K562 (cell line): ENCODE measurements around the gene ASIC3. TPM values are rescaled to one million over a fixed set of nuclear protein-coding genes. Genes with fewer than 3 reads are reported as not detected.

Source experiments
- ERF ChIP-seq: fragments of 450-650 bp; formaldehyde crosslinking; IDR thresholded peaks from 2 replicates; pipeline ENCODE4 v1.4.0; 2020; ENCODE audit warnings: mild to moderate bottlenecking, mixed read lengths
- EZH2 ChIP-seq: IDR thresholded peaks from 2 replicates; pipeline ENCODE4 v1.6.1; 2012; ENCODE audit warnings: low read depth, mild to moderate bottlenecking, inconsistent platforms, low read length, borderline replicate concordance
- FOSL1 ChIP-seq: fragments of 200-800 bp; sonication (Bioruptor generic); conservative IDR thresholded peaks from 2 replicates; pipeline ENCODE4 v1.6.1; 2016; ENCODE audit warnings: missing genetic modification characterization, missing compliant biosample characterization
- HDAC8 ChIP-seq: fragments of 450-650 bp; IDR thresholded peaks from 2 replicates; pipeline ENCODE4 v1.6.1; 2016; ENCODE audit warnings: mild to moderate bottlenecking, missing genetic modification characterization, moderate library complexity, missing compliant biosample characterization
- MTA1 ChIP-seq: fragments of 450-650 bp; IDR thresholded peaks from 2 replicates; pipeline ENCODE4 v1.6.1; 2017; ENCODE audit warnings: borderline replicate concordance
- NFIC ChIP-seq: fragments of 450-650 bp; IDR thresholded peaks from 2 replicates; pipeline ENCODE4 v1.6.1; 2017; ENCODE audit warnings: mild to moderate bottlenecking, inconsistent platforms
- NR3C1 ChIP-seq: sonication (generic); formaldehyde crosslinking; IDR thresholded peaks from 2 replicates; pipeline ENCODE4 v1.8.1; 2022; ENCODE audit warnings: missing genetic modification reagents
- PRPF4 ChIP-seq: fragments of 200-400 bp; formaldehyde crosslinking; IDR thresholded peaks from one replicate; pipeline ENCODE4 v1.6.1; 2017; ENCODE audit warnings: low read length, low read depth, mild to moderate bottlenecking; ENCODE audit not compliant: insufficient read depth, poor library complexity, severe bottlenecking
- RFX5 ChIP-seq: IDR thresholded peaks from 2 replicates; pipeline ENCODE4 v1.6.1; 2011; ENCODE audit warnings: low read depth, mild to moderate bottlenecking, improper control_type of control experiment, low read length
- SPI1 ChIP-seq: IDR thresholded peaks from 2 replicates; pipeline ENCODE4 v1.6.1; 2011; ENCODE audit warnings: low read depth, low read length, control low read depth, borderline replicate concordance
- SRSF9 ChIP-seq: fragments of 200-400 bp; formaldehyde crosslinking; IDR thresholded peaks from 2 replicates; pipeline ENCODE4 v1.6.1; 2017; ENCODE audit warnings: low read depth, low read length, borderline replicate concordance
- ZNF263 ChIP-seq: sonication (generic); formaldehyde crosslinking; IDR thresholded peaks from 2 replicates; pipeline ENCODE4 v1.8.0; 2022; ENCODE audit warnings: mild to moderate bottlenecking, missing genetic modification reagents, borderline replicate concordance
- ZNF696 ChIP-seq: fragments of 250-450 bp; sonication (Bioruptor Pico); conservative IDR thresholded peaks from 2 replicates; pipeline ENCODE4 v1.4.0; 2020; ENCODE audit warnings: mild to moderate bottlenecking, moderate library complexity
- polyA plus RNA-seq, 8 experiments: library from polyadenylated mRNA; depleted of rRNA in 4 of 8; stranded (reverse) in 5 of 8; unstranded in 3 of 8; fragments of >200 nt; fragmentation: Nextera tagmentation in 2 of 8; fragmentation: Illumina TruSeq in 1 of 8; extraction: Ambion mirVana in 2 of 8; extraction: Trizol in 1 of 8; gene quantifications; 2 replicates each; pipeline versions ENCODE4 v1.2.1 to v1.2.3, GENCODE V29; 2011 to 2014; ENCODE audit warnings: inconsistent platforms in 1 of 8, missing spikeins in 1 of 8
- total RNA-seq, 7 experiments: library from RNA; depleted of rRNA in 6 of 7; stranded (reverse); fragments of >200 nt in 6 of 7; fragmentation: Illumina TruSeq in 2 of 7; extraction: Trizol in 2 of 7; gene quantifications; 2 replicates each; pipeline versions ENCODE4 v1.2.1 to v1.2.3, GENCODE V29; 2011 to 2021; ENCODE audit warnings: low replicate concordance in 1 of 7
- TF ChIP-seq, protein P1 (sequence below): sonication (generic); formaldehyde crosslinking; IDR thresholded peaks from 2 replicates; pipeline ENCODE4 v1.8.1; 2023; ENCODE audit warnings: mild to moderate bottlenecking, missing genetic modification reagents
- TF ChIP-seq, protein P2 (sequence below): fragments of 200-800 bp; sonication (Bioruptor generic); IDR thresholded peaks from 2 replicates; pipeline ENCODE4 v1.6.1; 2016; ENCODE audit warnings: missing genetic modification characterization, missing compliant biosample characterization
- TF ChIP-seq, protein P3 (sequence below): IDR thresholded peaks from 3 replicates; pipeline ENCODE4 v1.6.1; 2011; ENCODE audit warnings: borderline replicate concordance, mild to moderate bottlenecking; ENCODE audit not compliant: insufficient read length, insufficient read depth

The ASIC3 gene
- total and polyA plus RNA-seq, 9 of the 15 experiments (the other 6 are each of a cell fraction or from before 2014, with no cell fraction given) = 0.11 to 5.0 (median 0.87) TPM

DNA sequence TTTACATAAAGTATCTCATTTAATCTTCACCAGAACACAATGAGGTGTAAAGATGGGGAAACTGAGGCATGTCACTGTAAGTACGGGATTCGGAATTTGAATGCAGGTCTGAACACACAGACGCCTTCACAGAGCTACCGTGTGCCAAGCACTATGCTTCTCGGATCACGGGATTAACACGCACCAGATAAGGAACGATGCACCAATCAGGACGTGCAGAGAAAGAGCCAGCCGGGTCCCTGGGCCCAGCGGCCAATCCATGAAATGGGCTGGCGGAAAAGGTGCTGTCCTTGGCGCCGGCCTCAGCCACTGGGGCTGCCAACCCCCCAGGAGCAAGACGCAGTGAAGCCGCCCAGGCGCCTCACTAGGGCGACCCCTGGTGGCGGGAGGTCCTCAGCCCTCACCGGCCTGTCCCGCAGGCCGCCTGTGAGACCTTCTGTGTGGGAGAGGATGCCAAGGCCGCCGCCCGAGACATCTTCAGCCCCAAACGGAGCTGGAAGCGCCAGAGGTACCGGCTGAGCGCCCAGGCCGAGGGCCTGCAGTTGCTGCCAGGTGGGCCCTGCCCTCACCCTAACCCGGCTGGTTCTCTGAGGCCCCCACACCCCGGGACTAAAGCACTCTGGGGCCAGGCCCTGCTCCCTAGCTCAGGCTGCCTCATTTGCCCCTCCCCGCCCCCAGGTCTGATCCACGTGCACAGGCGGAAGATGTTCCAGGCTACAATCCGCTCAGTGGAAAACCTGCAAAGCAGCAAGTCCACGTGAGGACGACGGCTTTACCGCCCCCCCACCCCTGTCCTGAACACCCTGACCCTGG, 39.6 kb upstream of the ASIC3 start (continued):
- TF ChIP-seq FOSL1 (tag) = peak; percentile 71
- 0 out of 2 replicates have a peak, but pooled peaks have one; percentile 30 for TF ChIP-seq ERF (CRISPR knock-in tag)
- TF ChIP-seq EZH2 = no peak
- TF ChIP-seq ZNF696 = no peak
- no peak for TF ChIP-seq RFX5
- TF ChIP-seq PRPF4 = no peak
- no peak for TF ChIP-seq SRSF9
- TF ChIP-seq, protein P1, sequence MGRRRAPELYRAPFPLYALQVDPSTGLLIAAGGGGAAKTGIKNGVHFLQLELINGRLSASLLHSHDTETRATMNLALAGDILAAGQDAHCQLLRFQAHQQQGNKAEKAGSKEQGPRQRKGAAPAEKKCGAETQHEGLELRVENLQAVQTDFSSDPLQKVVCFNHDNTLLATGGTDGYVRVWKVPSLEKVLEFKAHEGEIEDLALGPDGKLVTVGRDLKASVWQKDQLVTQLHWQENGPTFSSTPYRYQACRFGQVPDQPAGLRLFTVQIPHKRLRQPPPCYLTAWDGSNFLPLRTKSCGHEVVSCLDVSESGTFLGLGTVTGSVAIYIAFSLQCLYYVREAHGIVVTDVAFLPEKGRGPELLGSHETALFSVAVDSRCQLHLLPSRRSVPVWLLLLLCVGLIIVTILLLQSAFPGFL = peak; percentile 11; the same call in 1 of the 2 replicates
- TF ChIP-seq, protein P2, sequence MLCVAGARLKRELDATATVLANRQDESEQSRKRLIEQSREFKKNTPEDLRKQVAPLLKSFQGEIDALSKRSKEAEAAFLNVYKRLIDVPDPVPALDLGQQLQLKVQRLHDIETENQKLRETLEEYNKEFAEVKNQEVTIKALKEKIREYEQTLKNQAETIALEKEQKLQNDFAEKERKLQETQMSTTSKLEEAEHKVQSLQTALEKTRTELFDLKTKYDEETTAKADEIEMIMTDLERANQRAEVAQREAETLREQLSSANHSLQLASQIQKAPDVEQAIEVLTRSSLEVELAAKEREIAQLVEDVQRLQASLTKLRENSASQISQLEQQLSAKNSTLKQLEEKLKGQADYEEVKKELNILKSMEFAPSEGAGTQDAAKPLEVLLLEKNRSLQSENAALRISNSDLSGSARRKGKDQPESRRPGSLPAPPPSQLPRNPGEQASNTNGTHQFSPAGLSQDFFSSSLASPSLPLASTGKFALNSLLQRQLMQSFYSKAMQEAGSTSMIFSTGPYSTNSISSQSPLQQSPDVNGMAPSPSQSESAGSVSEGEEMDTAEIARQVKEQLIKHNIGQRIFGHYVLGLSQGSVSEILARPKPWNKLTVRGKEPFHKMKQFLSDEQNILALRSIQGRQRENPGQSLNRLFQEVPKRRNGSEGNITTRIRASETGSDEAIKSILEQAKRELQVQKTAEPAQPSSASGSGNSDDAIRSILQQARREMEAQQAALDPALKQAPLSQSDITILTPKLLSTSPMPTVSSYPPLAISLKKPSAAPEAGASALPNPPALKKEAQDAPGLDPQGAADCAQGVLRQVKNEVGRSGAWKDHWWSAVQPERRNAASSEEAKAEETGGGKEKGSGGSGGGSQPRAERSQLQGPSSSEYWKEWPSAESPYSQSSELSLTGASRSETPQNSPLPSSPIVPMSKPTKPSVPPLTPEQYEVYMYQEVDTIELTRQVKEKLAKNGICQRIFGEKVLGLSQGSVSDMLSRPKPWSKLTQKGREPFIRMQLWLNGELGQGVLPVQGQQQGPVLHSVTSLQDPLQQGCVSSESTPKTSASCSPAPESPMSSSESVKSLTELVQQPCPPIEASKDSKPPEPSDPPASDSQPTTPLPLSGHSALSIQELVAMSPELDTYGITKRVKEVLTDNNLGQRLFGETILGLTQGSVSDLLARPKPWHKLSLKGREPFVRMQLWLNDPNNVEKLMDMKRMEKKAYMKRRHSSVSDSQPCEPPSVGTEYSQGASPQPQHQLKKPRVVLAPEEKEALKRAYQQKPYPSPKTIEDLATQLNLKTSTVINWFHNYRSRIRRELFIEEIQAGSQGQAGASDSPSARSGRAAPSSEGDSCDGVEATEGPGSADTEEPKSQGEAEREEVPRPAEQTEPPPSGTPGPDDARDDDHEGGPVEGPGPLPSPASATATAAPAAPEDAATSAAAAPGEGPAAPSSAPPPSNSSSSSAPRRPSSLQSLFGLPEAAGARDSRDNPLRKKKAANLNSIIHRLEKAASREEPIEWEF (CRISPR knock-in tag) = no peak
- TF ChIP-seq HDAC8 (tag) = no peak
- TF ChIP-seq MTA1 = peak; percentile 87
- no peak; the same call in 1 of the 2 replicates for TF ChIP-seq ZNF263 (CRISPR knock-in tag)
- TF ChIP-seq SPI1 = no peak
- TF ChIP-seq, protein P3, sequence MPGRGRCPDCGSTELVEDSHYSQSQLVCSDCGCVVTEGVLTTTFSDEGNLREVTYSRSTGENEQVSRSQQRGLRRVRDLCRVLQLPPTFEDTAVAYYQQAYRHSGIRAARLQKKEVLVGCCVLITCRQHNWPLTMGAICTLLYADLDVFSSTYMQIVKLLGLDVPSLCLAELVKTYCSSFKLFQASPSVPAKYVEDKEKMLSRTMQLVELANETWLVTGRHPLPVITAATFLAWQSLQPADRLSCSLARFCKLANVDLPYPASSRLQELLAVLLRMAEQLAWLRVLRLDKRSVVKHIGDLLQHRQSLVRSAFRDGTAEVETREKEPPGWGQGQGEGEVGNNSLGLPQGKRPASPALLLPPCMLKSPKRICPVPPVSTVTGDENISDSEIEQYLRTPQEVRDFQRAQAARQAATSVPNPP = no peak
- peak; percentile 72 for TF ChIP-seq NFIC
- TF ChIP-seq NR3C1 = no peak
